NCI-H345 treated with DMSO at 0.1 percent for 48 hours (cell line): ENCODE data around the gene SUGP2.
"Not testable (repeated sequence)": the region's sequence is repeated elsewhere in the genome, so short reads cannot be mapped to it uniquely, and the experiment has no call there.

Experiments
- DNase-seq: peaks from one replicate; lab custom pipeline; 2025; ENCODE audit not compliant: unreplicated experiment; lab: John Stamatoyannopoulos, UW

Gene SUGP2

DNA sequence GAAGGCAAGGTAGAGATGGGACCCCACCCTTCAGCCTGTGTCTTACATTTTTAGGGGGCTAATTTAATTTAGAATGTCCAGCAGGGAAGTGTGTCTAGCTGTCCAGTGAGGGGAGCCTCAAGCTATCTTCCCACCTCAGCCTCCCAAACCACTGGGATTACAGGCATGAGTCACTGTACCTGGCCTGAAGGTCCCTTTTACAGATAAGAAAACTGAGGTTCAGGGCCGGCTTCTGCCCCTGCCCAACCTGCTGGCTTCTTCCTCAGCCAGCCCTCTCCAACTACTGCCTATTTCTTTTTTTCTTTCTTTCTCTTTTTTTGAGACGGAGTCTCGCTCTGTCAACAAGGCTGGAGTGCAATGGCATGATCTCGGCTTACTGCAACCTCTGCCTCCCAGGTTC is 72.9 kb downstream of the SUGP2 start:
- no peak for DNase-seq

DNA sequence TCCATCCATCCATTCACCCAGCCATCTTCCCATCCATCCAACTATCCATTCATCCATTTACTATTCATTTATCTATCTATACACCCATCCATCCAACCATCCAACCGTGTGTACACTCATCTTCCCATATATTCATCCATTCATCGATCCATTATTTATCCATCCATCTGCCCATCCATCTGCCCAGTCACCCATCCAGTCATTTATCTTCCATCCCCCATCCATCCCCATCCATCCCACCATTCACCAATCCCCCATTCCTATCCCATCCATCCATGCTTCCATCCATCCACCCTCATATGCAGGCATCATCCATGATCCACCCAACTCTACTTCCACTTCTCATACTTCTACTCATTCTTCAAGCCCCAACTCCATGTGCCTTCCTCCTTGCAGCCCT is 78.3 kb downstream of the SUGP2 start:
- no peak for DNase-seq

GRCh38 chr19:18954094-18954493 is 79.2 kb downstream of the SUGP2 start:
- DNase-seq, result no peak

- not testable (repeated sequence) for DNase-seq
Observed at GRCh38 chr19:18952364-18953003, 80.8 kb downstream of the SUGP2 start.

DNA sequence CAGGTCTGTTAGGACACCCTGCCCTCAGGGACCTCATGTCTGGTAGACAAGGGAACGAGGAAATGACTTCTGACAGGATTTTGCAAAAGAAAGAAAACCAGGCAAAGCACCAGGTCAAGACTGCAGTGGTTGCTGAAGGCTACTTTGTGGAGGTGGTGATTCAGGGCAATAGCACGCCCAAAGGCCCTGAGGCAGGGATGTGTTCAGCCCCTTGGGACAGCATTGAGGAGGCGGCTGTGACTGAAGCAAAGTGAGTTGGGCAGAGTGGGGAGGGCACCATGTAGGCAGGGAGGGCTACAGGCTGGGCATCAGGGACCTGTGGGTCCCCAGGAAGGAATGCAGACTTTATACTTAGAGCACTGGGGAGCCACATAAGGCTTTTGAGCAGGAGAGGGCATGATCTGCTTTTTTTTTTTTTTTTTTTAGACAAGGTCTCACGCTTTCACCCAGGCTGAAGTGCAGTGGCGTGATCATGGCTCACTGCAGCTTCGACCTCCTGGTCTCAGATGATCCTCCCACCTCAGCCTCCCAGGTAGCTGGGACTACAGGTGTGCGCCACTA is 81.5 kb downstream of the SUGP2 start:
- DNase-seq, result no peak

DNA sequence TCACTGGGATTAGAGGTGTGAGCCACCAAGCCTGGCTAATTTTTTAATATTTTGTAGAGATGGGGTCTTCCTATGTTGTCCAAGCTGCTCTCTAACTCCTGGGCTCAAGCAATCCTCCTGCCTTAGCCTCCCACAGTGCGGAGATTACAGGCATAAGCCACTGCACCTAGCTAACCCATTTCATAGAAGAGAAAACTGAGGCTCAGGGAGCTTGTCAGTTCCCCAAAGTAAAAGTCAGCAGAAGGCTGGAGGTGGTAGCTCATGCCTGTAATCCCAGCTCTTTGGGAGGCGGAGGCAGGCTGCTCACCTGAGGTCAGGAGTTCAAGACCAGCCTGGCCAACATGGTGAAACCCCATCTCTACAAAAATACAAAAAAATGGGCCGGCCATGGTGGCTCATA is 83.5 kb downstream of the SUGP2 start:
- DNase-seq, result no peak

DNA sequence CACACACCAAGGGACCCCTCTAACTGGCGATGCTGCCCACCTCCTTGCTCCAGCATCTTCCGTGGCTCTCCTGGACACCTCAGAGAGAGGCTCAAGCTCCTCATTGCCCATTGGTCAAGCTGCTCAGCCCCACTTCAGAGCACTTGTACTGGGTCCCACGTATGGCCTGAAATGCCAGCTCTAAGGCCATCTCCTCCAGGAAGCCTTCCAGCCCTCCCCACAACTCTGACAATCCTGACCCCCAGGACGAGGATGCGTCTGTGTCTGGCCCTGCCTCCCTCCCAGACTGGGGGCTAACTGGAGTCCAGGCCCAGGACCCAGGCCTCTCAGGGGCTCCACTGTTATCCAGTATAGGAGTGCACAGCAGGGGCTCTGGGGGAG is 84.4 kb downstream of the SUGP2 start:
- no peak for DNase-seq

DNA sequence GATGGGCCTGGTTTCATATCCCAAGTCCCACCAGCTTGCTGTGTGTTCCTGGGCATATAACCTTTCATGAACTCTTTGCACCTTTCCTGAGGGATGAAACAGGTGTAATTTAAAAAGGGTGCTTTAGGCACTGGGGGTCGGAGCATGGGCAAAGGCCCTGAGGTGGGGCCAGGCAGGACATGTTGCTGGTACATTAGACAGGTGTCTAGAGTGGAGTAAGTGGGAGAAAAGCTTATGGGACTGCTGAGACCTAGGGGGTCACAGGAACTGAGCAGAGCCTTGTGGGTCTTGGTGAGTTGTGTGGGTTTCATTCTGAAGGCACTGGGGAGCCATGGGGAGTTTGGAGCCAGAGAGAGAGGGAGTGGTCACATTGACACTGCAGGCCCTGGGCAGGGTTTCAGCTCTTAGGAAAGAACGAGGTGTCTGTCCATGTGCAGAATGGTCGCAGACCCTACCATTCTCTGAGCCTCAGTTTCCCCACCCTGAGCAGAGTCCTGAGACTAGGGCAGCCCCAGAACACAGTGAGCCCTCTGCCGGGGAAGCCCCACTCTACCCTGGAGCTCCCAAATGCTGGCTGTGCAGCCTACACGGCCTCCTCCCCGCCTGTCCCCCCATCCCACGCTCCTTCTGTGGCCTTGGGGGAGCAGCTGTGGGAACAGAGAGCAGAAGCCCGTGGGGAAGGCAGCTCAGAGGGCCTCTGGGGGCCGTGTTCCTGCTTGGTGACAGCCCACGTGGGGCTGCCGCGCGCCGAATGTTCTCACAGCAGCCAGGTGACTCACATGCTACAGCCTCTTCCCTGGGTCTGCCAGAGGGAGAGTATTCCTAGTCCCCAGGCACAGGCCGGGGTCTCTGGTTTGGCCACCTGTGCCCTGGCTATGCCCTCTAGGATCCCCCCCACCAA is 85.0 kb downstream of the SUGP2 start:
- DNase-seq, result no peak

GRCh38 chr19:18946918-18947317 is 86.4 kb downstream of the SUGP2 start:
- DNase-seq, result no peak

DNA sequence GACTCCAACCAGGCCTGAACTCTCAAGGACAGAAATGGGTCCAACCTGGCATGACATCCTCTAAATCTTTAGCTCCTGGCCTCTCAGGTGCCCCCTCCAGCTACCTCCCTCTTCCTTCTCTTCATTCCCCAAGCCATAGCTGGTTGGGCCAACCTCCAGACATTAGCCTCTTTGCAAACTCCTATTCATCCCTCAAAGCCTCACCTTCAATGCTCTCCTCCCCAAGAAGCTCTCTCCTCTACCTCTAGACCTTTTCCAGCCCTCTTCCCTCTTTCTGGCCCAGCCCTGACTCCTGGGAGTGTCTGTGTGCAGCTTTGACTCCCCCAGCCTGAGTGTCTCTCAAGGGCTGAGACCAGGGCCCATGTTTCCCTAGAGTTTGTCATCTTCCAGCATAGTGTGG is 87.0 kb downstream of the SUGP2 start:
- DNase-seq, result no peak

DNA sequence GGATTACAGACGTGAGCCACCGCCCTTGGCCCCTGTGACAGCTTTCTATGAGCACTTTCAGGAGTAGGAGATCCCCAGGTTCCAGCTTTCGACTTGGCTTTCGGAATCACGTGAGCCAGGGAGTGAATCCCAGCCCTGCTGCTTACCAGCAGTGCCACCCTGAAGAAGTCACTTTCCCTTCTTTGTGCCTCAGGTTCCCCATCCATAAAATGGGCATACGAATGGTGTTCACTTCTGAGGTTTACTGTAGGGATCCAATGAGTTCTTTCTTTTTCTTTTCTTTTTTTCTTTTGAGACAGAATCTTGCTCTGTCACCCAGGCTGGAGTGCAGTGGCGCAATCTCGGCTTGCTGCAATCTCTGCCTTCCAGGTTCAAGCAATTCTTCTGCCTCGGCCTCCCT is 88.0 kb downstream of the SUGP2 start:
- DNase-seq, result no peak

DNA sequence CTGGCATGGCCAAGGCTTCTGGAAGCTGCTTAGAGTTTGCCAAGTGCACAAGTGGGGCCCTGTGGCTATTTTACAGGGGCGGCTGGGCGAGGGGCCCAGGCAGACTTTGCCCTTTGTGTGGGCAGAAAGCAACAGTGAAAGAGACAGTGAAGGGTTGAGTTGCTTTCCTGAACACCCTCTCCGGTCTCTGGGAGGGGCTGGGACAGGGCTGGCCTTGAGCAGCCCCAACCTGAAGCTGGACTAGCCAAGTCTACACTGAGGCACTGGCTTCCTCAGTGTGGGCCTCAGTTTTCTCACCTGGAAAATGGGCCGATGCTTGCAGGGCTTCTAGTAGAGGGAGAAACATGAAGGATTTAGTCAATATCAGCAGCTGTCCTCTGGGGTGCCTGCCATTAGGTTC is 89.9 kb downstream of the SUGP2 start:
- no peak for DNase-seq

DNA sequence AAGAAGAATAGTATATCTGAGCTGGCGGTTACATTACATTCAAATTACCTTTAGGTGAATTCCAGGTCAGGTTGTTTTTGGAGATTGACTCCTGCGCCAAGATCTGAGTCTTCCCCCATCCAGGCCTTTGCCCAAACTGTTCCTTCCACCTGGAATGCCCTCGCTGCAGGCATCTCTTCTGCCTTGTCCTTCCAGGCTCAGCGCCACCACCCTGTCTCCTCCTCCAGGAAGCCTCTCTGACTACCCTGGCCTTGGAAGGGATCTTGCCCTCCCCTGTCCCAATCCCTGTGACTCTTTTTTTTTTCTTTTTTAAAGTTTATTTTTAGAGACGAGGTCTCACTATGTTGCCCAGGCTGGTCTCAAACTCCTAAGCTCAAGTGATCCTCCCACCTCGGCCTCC is 90.6 kb downstream of the SUGP2 start:
- DNase-seq, result no peak

- no peak for DNase-seq
Observed at GRCh38 chr19:18941628-18942354, 91.5 kb downstream of the SUGP2 start.
